Measurements from ENCODE around the gene NEXN. TPM values are rescaled to one million over a fixed set of nuclear protein-coding genes. Genes with fewer than 3 reads are reported as not detected.

NEXN gene
- total and polyA plus RNA-seq, 2 of the 8 experiments (the other 6 are each of a cell fraction or from before 2014, with no cell fraction given) = 0.20 to 2.9 TPM

DNA sequence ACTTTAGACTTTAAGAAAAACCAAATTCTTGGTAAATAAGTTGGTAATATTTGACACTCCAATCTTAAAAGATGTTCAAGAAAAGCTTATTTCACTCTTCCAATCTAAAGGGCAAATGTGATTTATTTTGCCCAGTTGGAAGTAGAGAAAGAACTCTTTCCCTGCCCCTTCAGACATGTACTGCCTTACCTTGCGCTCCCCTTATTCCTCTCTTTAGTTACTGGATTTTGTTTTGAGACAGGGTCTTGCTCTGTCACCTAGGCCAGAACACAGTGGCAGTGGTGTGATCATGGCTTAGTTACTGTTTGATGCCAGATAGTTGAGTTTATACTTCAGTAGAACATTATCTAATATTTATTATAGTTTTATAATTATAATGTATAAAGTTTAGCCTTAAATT, 62.9 kb downstream of the NEXN start (continued):
- TF ChIP-seq TEAD4 (IDR thresholded peaks at IDR 0.05; ENCODE audit: low read depth, low read length) = no peak
- no peak for TF ChIP-seq MAFK (IDR thresholded peaks at IDR 0.05; ENCODE audit: low read depth, low read length)
- no peak for TF ChIP-seq POLR2A (IDR thresholded peaks at IDR 0.05; ENCODE audit: control extremely low read depth in 1 of 2, low read depth in 2 of 2, low read length in 2 of 2)
- no peak for TF ChIP-seq PHF8 (conservative IDR thresholded peaks at IDR 0.05; ENCODE audit: low read depth, low read length)
- no peak for TF ChIP-seq HDAC6 (IDR thresholded peaks at IDR 0.05; ENCODE audit: low read depth, low read length)
- no peak for TF ChIP-seq FOSL1 (IDR thresholded peaks at IDR 0.05; ENCODE audit: insufficient read depth, low read depth, low read length)
- TF ChIP-seq GABPA (IDR thresholded peaks at IDR 0.05; ENCODE audit: borderline replicate concordance, insufficient read depth, low read length) = no peak
- no peak for TF ChIP-seq SAP30 (IDR thresholded peaks at IDR 0.05; ENCODE audit: insufficient read depth, insufficient replicate concordance, low read length)
- TF ChIP-seq CBX8 (IDR thresholded peaks at IDR 0.05; ENCODE audit: borderline replicate concordance, low read depth, low read length) = no peak
